Panc1 (cell line): ENCODE measurements around the gene UMAD1.

ENCODE experiments used
- SIN3A ChIP-seq: IDR thresholded peaks from 2 replicates; pipeline ENCODE4 v1.6.1; 2012; ENCODE audit warnings: low read depth, mild to moderate bottlenecking, low read length, moderate library complexity, borderline replicate concordance; ENCODE audit not compliant: insufficient read depth
- TCF7L2 ChIP-seq: IDR thresholded peaks from 2 replicates; pipeline ENCODE4 v1.6.1; 2011; ENCODE audit warnings: mild to moderate bottlenecking, low read depth, low read length, inconsistent platforms
- TF ChIP-seq, protein P1 (sequence below): fragments of 450-650 bp; IDR thresholded peaks from 2 replicates; pipeline ENCODE4 v1.5.1; 2017; ENCODE audit warnings: mild to moderate bottlenecking
- TF ChIP-seq, protein P2 (sequence below), 2 experiments: IDR thresholded peaks; 2 replicates each; pipeline ENCODE4 v1.6.1; 2011 to 2012; ENCODE audit warnings: low read depth in 2 of 2, control low read depth in 1 of 2, low read length in 1 of 2, mild to moderate bottlenecking in 1 of 2, moderate library complexity in 1 of 2; ENCODE audit not compliant: insufficient read depth in 1 of 2

- TF ChIP-seq SIN3A (no peak), TCF7L2 (no peak; the same call in 1 of the 2 replicates)
- TF ChIP-seq, protein P1, sequence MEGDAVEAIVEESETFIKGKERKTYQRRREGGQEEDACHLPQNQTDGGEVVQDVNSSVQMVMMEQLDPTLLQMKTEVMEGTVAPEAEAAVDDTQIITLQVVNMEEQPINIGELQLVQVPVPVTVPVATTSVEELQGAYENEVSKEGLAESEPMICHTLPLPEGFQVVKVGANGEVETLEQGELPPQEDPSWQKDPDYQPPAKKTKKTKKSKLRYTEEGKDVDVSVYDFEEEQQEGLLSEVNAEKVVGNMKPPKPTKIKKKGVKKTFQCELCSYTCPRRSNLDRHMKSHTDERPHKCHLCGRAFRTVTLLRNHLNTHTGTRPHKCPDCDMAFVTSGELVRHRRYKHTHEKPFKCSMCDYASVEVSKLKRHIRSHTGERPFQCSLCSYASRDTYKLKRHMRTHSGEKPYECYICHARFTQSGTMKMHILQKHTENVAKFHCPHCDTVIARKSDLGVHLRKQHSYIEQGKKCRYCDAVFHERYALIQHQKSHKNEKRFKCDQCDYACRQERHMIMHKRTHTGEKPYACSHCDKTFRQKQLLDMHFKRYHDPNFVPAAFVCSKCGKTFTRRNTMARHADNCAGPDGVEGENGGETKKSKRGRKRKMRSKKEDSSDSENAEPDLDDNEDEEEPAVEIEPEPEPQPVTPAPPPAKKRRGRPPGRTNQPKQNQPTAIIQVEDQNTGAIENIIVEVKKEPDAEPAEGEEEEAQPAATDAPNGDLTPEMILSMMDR: no peak
- TF ChIP-seq, protein P2, sequence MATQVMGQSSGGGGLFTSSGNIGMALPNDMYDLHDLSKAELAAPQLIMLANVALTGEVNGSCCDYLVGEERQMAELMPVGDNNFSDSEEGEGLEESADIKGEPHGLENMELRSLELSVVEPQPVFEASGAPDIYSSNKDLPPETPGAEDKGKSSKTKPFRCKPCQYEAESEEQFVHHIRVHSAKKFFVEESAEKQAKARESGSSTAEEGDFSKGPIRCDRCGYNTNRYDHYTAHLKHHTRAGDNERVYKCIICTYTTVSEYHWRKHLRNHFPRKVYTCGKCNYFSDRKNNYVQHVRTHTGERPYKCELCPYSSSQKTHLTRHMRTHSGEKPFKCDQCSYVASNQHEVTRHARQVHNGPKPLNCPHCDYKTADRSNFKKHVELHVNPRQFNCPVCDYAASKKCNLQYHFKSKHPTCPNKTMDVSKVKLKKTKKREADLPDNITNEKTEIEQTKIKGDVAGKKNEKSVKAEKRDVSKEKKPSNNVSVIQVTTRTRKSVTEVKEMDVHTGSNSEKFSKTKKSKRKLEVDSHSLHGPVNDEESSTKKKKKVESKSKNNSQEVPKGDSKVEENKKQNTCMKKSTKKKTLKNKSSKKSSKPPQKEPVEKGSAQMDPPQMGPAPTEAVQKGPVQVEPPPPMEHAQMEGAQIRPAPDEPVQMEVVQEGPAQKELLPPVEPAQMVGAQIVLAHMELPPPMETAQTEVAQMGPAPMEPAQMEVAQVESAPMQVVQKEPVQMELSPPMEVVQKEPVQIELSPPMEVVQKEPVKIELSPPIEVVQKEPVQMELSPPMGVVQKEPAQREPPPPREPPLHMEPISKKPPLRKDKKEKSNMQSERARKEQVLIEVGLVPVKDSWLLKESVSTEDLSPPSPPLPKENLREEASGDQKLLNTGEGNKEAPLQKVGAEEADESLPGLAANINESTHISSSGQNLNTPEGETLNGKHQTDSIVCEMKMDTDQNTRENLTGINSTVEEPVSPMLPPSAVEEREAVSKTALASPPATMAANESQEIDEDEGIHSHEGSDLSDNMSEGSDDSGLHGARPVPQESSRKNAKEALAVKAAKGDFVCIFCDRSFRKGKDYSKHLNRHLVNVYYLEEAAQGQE (IDR thresholded peaks at IDR 0.05; ENCODE audit: insufficient read depth in 1 of 2, low read depth in 2 of 2, low read length in 1 of 2): no peak
Observed at GRCh38 chr7:7808626-7809025, 168.1 kb downstream of the UMAD1 start.
